ENCODE measurements around the gene ADGRA1. TPM values are rescaled to one million over a fixed set of nuclear protein-coding genes. Genes with fewer than 3 reads are reported as not detected.

The ADGRA1 gene
- total and polyA plus RNA-seq, 2 of the 13 experiments (the other 11 are each of a cell fraction or from before 2014, with no cell fraction given), result not detected

DNA sequence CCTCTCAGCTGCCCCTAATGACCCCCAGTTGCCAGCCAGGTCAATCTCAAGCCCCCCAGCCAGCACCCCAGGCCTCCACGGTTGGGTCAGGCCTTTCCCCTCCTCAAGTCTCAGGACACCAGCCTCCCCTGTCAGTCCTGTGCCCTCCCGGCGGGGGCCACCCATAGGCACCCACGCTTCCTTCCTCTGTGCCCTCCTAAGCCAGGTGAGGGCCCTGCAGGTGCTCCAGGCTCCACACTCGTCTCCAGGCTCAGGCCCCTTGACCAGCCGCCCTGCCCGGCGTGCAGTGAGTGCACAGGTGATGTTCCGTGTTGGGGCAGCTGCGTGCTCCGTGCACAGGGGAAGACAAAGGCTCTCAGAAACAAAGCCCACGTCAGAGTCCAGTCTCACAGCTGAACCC, 26.8 kb upstream of the ADGRA1 start (continued):
- TF ChIP-seq ZNF124 (CRISPR knock-in tag; IDR thresholded peaks at IDR 0.05) (no peak), ZNF720 (CRISPR knock-in tag; IDR thresholded peaks at IDR 0.05) (no peak), RFX5 (IDR thresholded peaks at IDR 0.05; ENCODE audit: low read depth, low read length) (no peak), HOXD1 (CRISPR knock-in tag; IDR thresholded peaks at IDR 0.05) (no peak), GZF1 (CRISPR knock-in tag; IDR thresholded peaks at IDR 0.05) (no peak), ZKSCAN1 (IDR thresholded peaks at IDR 0.05; ENCODE audit: low read length) (no peak), ZNF251 (CRISPR knock-in tag; IDR thresholded peaks at IDR 0.05) (no peak), SKI (IDR thresholded peaks at IDR 0.05; ENCODE audit: partially characterized antibody) (no peak), ZFP37 (CRISPR knock-in tag; IDR thresholded peaks at IDR 0.05; ENCODE audit: borderline replicate concordance) (no peak)
- TF ChIP-seq, protein P1, sequence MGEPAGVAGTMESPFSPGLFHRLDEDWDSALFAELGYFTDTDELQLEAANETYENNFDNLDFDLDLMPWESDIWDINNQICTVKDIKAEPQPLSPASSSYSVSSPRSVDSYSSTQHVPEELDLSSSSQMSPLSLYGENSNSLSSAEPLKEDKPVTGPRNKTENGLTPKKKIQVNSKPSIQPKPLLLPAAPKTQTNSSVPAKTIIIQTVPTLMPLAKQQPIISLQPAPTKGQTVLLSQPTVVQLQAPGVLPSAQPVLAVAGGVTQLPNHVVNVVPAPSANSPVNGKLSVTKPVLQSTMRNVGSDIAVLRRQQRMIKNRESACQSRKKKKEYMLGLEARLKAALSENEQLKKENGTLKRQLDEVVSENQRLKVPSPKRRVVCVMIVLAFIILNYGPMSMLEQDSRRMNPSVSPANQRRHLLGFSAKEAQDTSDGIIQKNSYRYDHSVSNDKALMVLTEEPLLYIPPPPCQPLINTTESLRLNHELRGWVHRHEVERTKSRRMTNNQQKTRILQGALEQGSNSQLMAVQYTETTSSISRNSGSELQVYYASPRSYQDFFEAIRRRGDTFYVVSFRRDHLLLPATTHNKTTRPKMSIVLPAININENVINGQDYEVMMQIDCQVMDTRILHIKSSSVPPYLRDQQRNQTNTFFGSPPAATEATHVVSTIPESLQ (CRISPR knock-in tag; conservative IDR thresholded peaks at IDR 0.05), result no peak

DNA sequence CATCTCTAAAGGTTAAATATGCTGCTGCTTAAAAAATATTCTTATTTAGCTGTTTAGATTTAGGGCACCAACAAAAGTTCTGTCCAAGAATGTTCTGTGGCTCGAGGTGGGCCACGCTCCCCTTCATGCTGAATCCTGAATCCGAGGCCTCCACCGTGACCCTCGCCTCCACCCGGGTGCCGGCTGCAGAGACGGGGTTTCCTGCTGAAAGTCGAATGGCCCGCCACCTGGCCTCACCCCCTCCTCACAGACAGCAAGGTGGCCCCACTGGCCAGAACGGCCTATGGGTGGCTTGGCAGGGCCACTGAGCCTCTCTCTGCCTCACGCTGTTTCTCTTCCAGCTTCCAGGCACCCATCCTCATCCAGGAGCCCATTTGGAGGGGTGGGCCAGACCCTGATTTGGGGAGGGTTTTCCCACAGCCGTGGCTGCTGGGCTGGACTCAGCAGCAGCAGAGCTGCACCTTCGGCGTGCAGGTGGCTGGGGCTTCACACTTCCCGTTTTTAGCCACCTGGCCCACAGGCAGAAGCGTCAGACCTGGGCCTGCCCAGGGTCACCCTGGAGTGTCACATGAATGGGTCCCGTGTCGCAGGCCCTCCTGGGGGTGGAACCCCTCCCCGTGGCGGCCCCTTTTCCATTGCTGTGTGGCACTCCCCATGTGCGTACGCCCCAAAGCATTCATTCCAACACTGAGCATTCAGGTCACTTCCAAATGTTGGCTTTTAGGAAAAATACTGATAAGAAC, 26.3 kb upstream of the ADGRA1 start:
- POLR2A ChIA-PET, result no interaction called here

More for the DNA sequence above, 26.3 kb upstream of the ADGRA1 start:
- H3K4me1 ChIP-seq (ENCODE audit: insufficient read depth, low read length), result no peaks in the 10 kb centered on the region
- H3K4me2 ChIP-seq (ENCODE audit: low read depth, low read length), result no peak overlapping the region
- ATAC-seq, result no peak
- H3K27ac ChIP-seq (ENCODE audit: extremely low read length, insufficient read depth, low read length), result no peak overlapping the region
- no peaks in the 10 kb centered on the region for H3K9me3 ChIP-seq (ENCODE audit: low read length)
- 24% methylated on average over 12 of the region's 23 CpGs for WGBS (ENCODE audit: low lambda C conversion rate)
- H4K20me1 ChIP-seq (ENCODE audit: insufficient read depth, low read length), result no peaks in the 10 kb centered on the region
- H3K79me2 ChIP-seq (ENCODE audit: insufficient read depth, low read length), result no peaks in the 10 kb centered on the region
- TF ChIP-seq ZNF652 (CRISPR knock-in tag; IDR thresholded peaks at IDR 0.05; ENCODE audit: borderline replicate concordance, low read depth) (no peak), NFKBIZ (CRISPR knock-in tag; IDR thresholded peaks at IDR 0.05) (no peak), ZNF546 (CRISPR knock-in tag; conservative IDR thresholded peaks at IDR 0.05) (no peak), DMAP1 (CRISPR knock-in tag; IDR thresholded peaks at IDR 0.05) (no peak), HMGA1 (CRISPR knock-in tag; conservative IDR thresholded peaks at IDR 0.05) (no peak), MBD4 (IDR thresholded peaks at IDR 0.05; ENCODE audit: borderline replicate concordance, low read length) (no peak)
- TF ChIP-seq, protein P2, sequence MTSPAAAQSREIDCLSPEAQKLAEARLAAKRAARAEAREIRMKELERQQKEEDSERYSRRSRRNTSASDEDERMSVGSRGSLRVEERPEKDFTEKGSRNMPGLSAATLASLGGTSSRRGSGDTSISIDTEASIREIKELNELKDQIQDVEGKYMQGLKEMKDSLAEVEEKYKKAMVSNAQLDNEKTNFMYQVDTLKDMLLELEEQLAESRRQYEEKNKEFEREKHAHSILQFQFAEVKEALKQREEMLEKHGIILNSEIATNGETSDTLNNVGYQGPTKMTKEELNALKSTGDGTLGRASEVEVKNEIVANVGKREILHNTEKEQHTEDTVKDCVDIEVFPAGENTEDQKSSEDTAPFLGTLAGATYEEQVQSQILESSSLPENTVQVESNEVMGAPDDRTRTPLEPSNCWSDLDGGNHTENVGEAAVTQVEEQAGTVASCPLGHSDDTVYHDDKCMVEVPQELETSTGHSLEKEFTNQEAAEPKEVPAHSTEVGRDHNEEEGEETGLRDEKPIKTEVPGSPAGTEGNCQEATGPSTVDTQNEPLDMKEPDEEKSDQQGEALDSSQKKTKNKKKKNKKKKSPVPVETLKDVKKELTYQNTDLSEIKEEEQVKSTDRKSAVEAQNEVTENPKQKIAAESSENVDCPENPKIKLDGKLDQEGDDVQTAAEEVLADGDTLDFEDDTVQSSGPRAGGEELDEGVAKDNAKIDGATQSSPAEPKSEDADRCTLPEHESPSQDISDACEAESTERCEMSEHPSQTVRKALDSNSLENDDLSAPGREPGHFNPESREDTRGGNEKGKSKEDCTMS (CRISPR knock-in tag; conservative IDR thresholded peaks at IDR 0.05), result no peak
- TF ChIP-seq, protein P3, sequence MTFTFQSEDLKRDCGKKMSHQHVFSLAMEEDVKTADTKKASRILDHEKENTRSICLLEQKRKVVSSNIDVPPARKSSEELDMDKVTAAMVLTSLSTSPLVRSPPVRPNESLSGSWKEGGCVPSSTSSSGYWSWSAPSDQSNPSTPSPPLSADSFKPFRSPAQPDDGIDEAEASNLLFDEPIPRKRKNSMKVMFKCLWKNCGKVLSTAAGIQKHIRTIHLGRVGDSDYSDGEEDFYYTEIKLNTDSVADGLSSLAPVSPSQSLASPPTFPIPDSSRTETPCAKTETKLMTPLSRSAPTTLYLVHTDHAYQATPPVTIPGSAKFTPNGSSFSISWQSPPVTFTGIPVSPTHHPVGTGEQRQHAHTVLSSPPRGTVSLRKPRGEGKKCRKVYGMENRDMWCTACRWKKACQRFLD (CRISPR knock-in tag; IDR thresholded peaks at IDR 0.05; ENCODE audit: borderline replicate concordance), result no peak
- no peak for DNase-seq (ENCODE audit: low spot score)
- intact Hi-C loops (cut with micrococcal nuclease; ENCODE audit: unreplicated experiment), result no loop called here
- peaks cover 16 to 52% of the 10 kb centered on the region in 2 experiments for H3K27me3 ChIP-seq (ENCODE audit: control insufficient read depth in 1 of 2, insufficient read depth in 2 of 2, low read length in 2 of 2)
- no peaks in the 10 kb centered on the region for H3K36me3 ChIP-seq (replicated peaks in 1 of 2; ENCODE audit: control insufficient read depth in 1 of 2, insufficient read depth in 2 of 2, low read length in 2 of 2)
- no TSS peak for BruUV-seq (replicated peaks)
- no peak overlapping the region for H3K4me3 ChIP-seq (replicated peaks in 1 of 3; ENCODE audit: insufficient read depth in 1 of 3, low read depth in 2 of 3, low read length in 3 of 3)
- in situ Hi-C loops (cut with HindIII; ENCODE audit: extremely low pct_ligation_motif_present, low pct_unique_long_range_greater_than_20kb), result no loop called here
- H2AFZ ChIP-seq (ENCODE audit: low read length), result no peak overlapping the region
- no peak overlapping the region for H3K9ac ChIP-seq (ENCODE audit: insufficient read depth, low read depth, low read length)
- CTCF ChIA-PET (ENCODE audit: low intra/inter-chr PET ratio, low total read pairs), result no interaction called here
- no peak for FAIRE-seq

Measured in HepG2 (cell line).